Inflammatory macrophage treated with lipopolysaccharide for 1 hour (primary cell): ENCODE data around the gene CFAP92.

ENCODE experiments used
- DNase-seq, 2 donors: peaks; one replicate each; pipeline ENCODE4 v3.0.0-alpha.2; 2020 to 2022

The CFAP92 gene

GRCh38 chr3:128984596-128984995 lies 9.3 kb downstream of the CFAP92 start:
- DNase-seq, result no peak

DNA sequence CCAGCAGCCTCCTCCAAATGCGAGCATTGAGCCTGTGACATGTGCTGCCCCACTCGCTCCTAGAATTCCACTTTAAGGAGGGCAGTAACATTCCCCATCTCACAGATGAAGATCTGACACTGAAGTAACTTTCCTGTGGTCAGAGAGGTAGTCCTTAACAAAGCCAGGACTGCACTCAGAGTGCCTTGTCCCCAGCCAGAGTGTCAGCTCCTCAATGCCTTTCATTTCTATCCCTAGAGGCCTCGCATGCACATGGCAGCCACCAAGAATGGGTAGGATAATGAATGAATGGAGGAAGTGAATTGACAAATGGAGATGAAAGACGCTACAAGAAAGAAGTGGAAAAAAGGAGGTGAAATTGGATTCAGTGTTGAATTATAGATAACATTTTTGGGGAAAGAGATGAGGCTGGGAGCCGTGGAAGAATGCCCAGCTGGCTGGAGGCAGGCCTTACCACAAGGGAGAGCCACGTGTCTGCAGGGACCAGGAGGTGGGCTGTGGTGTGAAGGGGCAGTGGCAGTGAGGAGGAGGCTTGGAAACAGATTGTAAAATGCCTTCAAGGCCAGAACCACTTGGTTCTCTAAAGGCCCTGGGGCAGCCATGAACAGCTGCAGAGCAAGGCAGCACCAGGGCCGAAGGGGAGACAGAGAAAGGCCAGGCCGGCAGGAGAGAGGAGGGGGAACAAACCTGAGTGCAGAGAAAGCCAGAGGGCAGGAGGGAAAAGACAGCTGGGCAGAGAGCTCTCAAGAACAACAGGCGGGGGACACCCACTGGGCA lies 10.4 kb downstream of the CFAP92 start:
- no peak for DNase-seq

GRCh38 chr3:128975276-128975675 lies 18.6 kb downstream of the CFAP92 start:
- no peak for DNase-seq

DNA sequence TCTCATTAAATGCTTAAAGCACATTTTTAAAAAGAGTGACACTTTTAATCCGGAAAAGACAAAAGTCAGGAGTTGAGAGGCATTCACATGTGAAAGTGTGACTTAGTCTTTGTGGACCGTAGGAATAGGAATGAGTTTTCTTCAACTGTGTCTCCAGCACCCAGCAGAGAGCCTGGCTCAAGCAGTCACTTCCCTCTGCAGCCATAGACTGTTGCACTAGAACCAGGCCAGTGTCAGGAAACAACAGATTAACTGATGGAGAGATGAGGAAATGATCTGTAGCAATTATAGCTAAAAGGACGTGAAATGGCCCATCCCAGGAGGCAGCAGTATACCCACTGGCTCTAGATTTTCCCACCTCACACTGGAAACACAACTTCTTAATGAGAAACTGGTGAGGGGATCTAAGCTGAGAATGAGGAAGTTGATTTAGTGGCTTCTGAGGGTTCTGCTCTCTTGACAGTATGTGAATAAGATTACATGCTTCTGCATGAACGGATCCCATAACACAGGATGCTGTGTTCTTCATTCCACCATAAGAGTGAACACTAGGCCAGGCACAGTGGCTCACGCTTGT lies 19.8 kb downstream of the CFAP92 start:
- DNase-seq, result peak in 1 of 2 donors; percentile 17

DNA sequence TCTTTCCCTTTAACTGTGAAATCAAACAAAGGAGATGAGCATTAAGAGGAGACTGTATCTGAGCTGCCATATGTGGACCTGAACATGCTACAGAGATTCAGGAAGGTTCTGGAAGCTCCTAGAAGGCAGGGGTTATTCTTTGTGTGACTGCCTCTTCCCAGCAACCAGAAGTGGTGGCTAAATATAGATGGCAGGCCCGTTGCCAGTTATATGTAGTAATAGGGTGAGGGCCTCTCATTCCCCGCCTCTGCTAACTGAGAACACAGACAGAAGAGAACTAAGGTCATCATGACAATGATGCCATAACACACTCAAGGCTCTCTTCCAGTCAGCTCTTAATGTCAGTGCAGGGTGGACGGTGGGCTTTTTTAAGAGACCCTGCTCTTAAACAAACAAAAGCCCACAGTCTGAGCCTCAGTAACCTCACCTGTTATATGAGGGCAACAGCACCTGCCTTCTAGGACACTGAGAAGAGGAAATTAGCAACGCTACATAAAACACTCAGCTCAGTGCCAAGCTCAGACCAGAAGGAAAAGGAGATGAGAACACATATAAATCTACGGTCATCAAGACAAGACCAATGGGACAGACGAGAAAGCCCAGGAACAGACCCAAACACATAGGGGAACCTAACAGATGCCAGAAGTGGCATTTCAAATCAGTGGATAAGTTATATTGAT lies 22.3 kb downstream of the CFAP92 start:
- peak; percentile 17 to 44 for DNase-seq

GRCh38 chr3:128970740-128971047 lies 23.2 kb downstream of the CFAP92 start:
- DNase-seq, result peak in 1 of 2 donors; percentile 8

DNA sequence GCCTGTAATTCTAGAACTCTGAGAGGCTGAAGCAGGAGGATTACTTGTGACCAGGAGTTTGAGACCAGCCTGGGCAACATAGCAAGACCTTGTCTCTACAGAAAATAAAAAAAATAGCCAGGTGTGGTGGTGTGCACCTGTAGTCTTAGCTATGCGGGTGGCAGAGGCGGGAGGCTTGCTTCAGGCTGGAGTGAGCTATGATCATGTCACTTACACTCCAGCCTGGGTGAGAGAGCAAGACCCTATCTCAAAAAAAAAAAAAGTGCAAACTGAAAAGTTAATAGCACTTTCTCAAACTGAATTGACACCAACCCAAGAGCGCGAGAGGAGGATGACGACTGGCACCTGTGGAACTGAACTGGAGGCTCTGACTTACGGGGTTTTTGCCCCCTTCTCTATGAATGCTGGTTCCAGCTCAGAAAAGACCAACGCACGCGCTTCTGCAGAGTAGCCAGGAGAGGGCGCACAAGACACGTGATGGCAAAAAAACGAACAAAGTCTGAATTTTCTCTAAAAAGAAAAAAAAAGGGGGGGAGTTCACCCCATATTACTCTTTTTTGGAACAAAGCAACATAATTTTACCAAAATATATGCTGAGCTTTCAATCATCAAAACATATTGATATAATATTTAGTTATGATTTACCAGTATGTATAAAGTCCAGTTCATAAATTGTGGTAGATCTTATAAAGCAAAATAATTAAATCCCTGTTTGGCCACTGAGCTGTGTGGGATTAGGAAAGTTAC lies 23.7 kb downstream of the CFAP92 start:
- peak; percentile 20 to 68 for DNase-seq

DNA sequence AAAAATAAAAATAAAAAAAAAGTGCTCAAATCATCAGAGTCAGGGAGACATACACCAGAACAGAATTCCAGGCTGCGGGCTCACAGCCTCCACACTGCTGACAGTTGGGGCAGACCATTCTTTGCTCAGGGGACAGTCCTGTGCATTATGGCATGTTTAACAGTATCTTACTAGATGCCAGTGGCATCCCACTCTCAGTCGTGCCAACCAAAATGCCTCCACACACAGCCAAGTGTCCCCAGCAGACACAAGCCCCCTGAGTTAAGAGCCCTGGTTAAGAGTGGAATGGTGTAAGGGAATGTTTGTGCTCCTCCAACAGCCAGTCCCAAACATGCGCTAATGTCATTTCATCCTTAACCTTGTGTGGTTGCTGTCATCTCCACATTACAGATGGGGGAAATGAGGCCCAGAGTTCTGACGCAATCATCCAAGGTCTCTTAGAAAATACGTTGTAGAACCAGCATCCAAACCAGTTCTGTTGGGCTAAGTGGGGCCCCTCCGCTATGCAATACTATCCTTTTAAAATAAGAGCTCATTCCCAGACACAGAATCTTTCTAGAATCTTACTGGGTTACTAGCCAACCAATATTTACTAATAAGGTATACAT lies 26.0 kb downstream of the CFAP92 start:
- DNase-seq, result no peak

- DNase-seq, result no peak
Measured at GRCh38 chr3:128965818-128966217, 28.1 kb downstream of the CFAP92 start.

- DNase-seq, result no peak
Measured at GRCh38 chr3:128965280-128965679, 28.6 kb downstream of the CFAP92 start.

DNA sequence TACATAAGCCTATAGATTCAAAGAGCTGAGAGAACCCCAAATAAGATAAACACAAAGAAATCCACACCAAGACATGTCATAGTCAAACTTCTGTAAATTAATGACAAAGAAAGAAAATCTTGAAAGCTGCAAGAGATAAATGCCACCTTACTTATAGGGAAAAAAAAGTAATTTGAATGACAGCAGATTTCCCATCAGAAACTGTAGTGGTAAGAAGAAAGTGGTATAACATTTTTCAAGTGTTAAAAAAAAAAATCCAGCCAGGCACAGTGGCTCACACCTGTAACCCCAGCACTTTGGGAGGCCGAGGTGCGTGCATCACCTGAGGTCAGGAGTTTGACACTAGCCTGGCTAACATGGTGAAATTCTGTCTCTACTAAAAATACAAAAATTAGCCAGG lies 37.4 kb downstream of the CFAP92 start:
- no peak for DNase-seq

DNA sequence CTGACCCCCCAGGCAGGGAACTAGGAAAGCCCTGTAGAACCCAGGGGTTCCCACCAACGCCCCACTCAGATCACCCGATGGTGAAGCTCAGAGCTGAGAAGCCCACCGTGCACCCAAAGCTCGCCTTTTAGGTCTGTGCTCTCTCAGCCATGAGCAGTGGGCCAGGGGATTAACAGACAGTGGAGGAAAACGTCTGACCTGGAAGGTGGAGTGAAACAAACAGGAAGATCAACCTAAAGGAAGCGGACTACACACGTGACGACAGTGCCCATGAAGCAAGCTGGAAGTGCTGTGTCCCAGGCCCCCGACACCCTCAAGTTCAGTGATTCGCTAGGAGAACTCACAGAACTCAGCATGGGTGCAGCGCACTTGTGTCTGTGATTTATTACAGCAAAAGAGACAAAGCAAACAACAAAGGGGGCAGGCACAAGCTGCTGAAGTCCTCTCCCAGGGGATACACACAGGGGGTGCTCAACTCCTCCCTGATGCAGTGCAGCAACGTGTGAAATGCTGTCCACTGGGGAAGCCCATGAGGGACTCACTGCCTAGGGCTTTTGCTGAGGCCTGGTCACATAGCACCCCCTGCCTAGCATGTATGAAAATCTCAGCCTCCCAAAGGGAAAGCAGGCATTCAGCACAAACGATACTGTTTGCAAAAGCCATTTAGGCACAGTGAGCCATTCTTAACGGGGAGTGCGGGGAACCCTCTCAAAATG lies 43.5 kb downstream of the CFAP92 start:
- no peak for DNase-seq

- no peak for DNase-seq
Measured at GRCh38 chr3:128949158-128949557, 44.7 kb downstream of the CFAP92 start.

GRCh38 chr3:128946411-128946810 lies 47.5 kb downstream of the CFAP92 start:
- DNase-seq, result no peak

DNA sequence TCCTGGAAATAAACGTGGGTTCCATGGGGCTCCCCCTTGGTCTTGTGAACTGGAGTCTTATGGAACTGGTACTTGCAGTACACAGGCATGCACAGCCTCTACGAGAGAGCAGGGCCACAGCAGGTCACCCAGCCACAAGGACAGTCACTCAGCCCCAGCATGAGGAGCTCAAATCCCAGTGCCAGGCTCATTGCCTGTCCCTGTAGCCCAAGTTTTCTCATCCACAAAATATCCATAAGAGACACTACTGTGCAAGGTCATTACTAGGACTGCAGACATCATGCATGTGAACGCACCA lies 48.0 kb downstream of the CFAP92 start:
- no peak for DNase-seq

GRCh38 chr3:128945041-128945877 lies 48.6 kb downstream of the CFAP92 start:
- no peak for DNase-seq

DNA sequence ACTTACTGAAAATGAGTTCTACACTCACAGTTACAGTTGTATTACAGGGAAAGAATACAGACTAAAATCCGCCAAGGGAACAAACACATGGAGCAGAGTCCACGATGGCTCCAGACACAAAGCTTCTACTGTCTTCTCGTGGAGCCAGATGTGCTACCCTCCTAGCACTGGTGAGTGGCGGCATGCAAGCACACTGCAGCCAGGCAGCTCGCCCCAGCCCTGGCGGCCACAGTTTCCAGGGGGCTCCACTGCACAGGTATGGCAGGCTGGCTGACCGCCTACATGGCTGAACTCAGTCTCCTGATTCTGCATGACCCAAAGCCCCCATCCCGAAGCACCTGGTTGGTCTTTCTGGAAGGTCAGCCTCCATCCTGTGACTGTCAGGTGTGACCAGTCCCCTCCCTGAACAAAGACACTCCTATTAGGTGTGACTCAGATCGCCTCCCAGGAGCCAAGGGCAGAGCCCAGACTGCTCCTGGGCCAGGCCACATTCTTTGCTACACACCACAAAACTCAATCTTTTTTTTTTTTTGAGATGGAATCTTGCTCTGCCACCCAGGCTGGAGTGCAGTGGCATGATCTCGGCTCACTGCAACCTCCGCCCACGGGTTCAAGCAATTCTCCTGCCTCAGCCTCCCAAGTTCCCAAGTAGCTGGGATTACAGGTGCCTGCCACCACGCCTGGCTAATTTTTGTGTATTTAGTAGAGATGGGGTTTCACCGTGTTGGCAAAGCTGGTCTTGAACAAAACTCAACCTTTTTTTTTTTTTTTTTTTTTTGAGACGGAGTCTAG lies 51.5 kb downstream of the CFAP92 start:
- DNase-seq, result no peak

DNA sequence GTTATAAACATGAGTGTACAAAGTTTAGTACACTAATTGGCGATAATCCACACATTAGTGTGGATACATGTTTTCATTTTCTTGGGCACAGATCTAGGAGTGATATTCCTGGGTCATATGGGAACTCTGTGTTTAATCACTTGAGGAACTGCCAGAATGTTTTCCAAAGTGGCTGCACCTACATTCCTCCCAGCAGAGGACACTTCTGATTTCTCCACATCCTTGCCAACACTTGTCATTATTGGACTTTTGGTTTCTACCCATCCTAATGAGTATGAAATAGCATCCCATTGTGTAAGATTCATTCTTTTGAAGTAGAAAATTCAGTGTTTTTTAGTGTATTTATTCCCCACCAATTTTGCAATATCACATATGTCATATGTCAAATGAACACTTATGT lies 53.6 kb downstream of the CFAP92 start:
- DNase-seq, result no peak

DNA sequence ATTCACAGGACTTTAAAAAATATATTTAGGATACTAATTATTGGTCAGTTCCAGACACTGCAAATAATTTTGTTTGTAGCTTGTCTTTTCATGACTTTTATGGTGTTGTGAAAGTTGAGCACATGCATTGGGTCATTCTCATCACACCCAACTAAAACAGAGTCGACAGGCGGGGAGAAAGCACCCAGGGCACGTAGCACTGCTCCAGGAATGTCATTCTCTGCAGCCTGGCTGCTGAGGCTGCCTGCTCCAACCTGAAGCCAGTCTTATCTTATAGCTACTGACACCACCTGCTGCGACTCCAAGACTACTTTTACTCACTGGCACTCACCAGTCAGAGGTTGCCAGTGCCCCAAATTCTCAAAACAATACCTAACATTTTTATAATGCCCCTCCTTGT lies 57.5 kb downstream of the CFAP92 start:
- DNase-seq, result no peak

- no peak for DNase-seq
Measured at GRCh38 chr3:128935922-128936321, 58.0 kb downstream of the CFAP92 start.

- no peak for DNase-seq
Measured at GRCh38 chr3:128933922-128934253, 60.0 kb downstream of the CFAP92 start.
